NB4 (cell line): ENCODE data around the gene QSOX2.

Source experiments
- CTCF ChIP-seq: IDR thresholded peaks from one replicate; pipeline ENCODE4 v1.5.1; 2012; ENCODE audit warnings: low read depth, low read length
- POLR2A ChIP-seq: IDR thresholded peaks from 2 replicates; pipeline ENCODE4 v1.6.1; 2011; ENCODE audit warnings: mild to moderate bottlenecking; ENCODE audit not compliant: insufficient read length; ENCODE audit errors: extremely low read depth
- TF ChIP-seq, protein P1 (sequence below): IDR thresholded peaks from 2 replicates; pipeline ENCODE4 v1.6.1; 2011; ENCODE audit warnings: low read depth, low read length

GRCh38 chr9:136265561-136266355 is 20.1 kb upstream of the QSOX2 start:
- no peak for TF ChIP-seq POLR2A
- TF ChIP-seq, protein P1, sequence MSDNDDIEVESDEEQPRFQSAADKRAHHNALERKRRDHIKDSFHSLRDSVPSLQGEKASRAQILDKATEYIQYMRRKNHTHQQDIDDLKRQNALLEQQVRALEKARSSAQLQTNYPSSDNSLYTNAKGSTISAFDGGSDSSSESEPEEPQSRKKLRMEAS, result no peak
- no peak for TF ChIP-seq CTCF
